Astrocyte of the spinal cord (primary cell): Measurements from ENCODE around the gene ACVR1.
A peak's percentile ranks its signal among the peaks of the same experiment; 100 is the strongest.

ENCODE experiments used
- DNase-seq: peaks from one replicate; pipeline ENCODE4 v3.0.0; 2011; ENCODE audit warnings: low read depth, low spot score
- H3K4me3 ChIP-seq: 2 replicates; pipeline ENCODE4 v1.5.1; 2011; ENCODE audit warnings: low read depth, mild to moderate bottlenecking, low read length, moderate library complexity
- CTCF ChIP-seq: IDR thresholded peaks from 2 replicates; pipeline ENCODE4 v1.5.1; 2012; ENCODE audit warnings: low read depth, mild to moderate bottlenecking, low read length, inconsistent platforms
- in situ Hi-C: cut with HindIII; loops from 2 replicates; pipeline ENCODE4 v1.10.0; 2017; ENCODE audit warnings: low sequenced_read_pairs

ACVR1 gene

GRCh38 chr2:157820193-157820592, 55.9 kb downstream of the ACVR1 start:
- in situ Hi-C loops: no loop called here
- TF ChIP-seq CTCF: no peak
- H3K4me3 ChIP-seq: no peak overlapping the region
- no peak for DNase-seq

- DNase-seq: no peak
- TF ChIP-seq CTCF: no peak
- in situ Hi-C loops: no loop called here
- no peak overlapping the region for H3K4me3 ChIP-seq
These were observed 56.4 kb downstream of the ACVR1 start for GRCh38 chr2:157819761-157820160.

DNA sequence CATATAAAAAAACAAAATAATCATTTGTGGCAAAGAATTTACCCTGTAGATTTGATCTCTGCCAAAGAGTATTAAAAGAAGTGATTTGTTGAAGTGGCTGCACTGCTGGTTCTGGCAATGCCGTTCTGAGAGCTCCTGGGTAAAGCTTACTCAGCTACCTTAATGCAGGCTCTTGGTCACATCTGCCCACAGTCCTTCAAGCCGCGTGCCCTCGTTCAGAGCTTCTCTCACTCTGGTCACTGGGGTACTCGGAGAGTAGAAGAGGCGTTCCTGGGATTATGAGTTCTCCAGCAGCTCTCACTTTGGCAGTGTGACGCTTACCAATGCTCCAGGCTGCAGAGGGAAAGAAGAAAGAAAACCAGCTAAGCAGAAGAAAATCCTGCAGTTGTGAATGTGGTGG, 57.9 kb downstream of the ACVR1 start:
- in situ Hi-C loops: no loop called here
- no peak overlapping the region for H3K4me3 ChIP-seq
- no peak for DNase-seq
- no peak for TF ChIP-seq CTCF

GRCh38 chr2:157815421-157815820, 60.7 kb downstream of the ACVR1 start:
- DNase-seq: no peak
- no peak overlapping the region for H3K4me3 ChIP-seq
- in situ Hi-C loops: no loop called here
- TF ChIP-seq CTCF: no peak

- no peak for DNase-seq
- no peak for TF ChIP-seq CTCF
- H3K4me3 ChIP-seq: no peak overlapping the region
- in situ Hi-C loops: no loop called here
These were observed 62.7 kb downstream of the ACVR1 start for GRCh38 chr2:157813467-157813866.

GRCh38 chr2:157810037-157810436, 66.1 kb downstream of the ACVR1 start:
- no peak overlapping the region for H3K4me3 ChIP-seq
- TF ChIP-seq CTCF: no peak
- in situ Hi-C loops: no loop called here
- DNase-seq: no peak

DNA sequence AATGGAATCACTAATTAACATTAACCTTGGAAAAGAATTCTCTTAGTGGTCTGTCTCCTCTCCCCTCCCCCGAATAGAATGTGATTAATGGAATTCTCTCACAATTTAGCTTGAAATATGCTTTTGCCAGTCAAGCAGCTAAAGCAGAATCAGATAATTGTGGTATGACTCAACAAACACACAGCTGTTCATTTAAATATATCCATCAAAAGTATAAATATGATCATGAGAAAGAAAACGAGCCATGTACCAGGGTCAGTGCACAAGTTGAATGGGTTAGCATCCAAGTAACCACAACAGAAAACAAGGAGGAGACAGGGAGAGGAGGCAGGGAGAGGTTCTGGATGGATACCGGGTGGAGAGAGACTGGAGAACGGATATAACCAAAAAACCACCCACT, 66.9 kb downstream of the ACVR1 start:
- no peak overlapping the region for H3K4me3 ChIP-seq
- DNase-seq: peak; percentile 46
- TF ChIP-seq CTCF: no peak
- in situ Hi-C loops: no loop called here
